NCI-H1930 (cell line): ENCODE results near the gene MAEA.
"Not testable (repeated sequence)": the region's sequence is repeated elsewhere in the genome, so short reads cannot be mapped to it uniquely, and the experiment has no call there.

Source experiments
- DNase-seq, 2 experiments: peaks; one replicate each; lab custom pipeline; 2025; lab: John Stamatoyannopoulos, UW

The MAEA gene

GRCh38 chr4:1335193-1335883, 45.6 kb downstream of the MAEA start:
- DNase-seq = not testable (repeated sequence)

- no peak for DNase-seq
Measured at GRCh38 chr4:1336088-1336491, 46.4 kb downstream of the MAEA start.

GRCh38 chr4:1337376-1337831, 47.7 kb downstream of the MAEA start:
- DNase-seq = no peak

GRCh38 chr4:1337951-1338751, 48.5 kb downstream of the MAEA start:
- DNase-seq = no peak

GRCh38 chr4:1338752-1339414, 49.2 kb downstream of the MAEA start:
- no peak for DNase-seq

- DNase-seq = no peak
Measured at GRCh38 chr4:1339489-1339888, 49.8 kb downstream of the MAEA start.

- no peak for DNase-seq
Measured at GRCh38 chr4:1340181-1340747, 50.6 kb downstream of the MAEA start.

- no peak for DNase-seq
Measured at GRCh38 chr4:1340861-1341260, 51.2 kb downstream of the MAEA start.

GRCh38 chr4:1342003-1342402, 52.3 kb downstream of the MAEA start:
- DNase-seq = no peak

GRCh38 chr4:1344696-1345095, 55.0 kb downstream of the MAEA start:
- no peak for DNase-seq

- peak in 1 of 2 experiments; percentile 38 for DNase-seq
Measured at GRCh38 chr4:1345903-1346780, 56.5 kb downstream of the MAEA start.

- DNase-seq = peak; percentile 99 to 100
Measured at GRCh38 chr4:1346781-1347409, 57.2 kb downstream of the MAEA start, which contains the start of gene UVSSA. UVSSA (plus strand) TSS chr4:1347208; CDS start chr4:1348092, 884 bp downstream.

GRCh38 chr4:1347410-1347864, 57.7 kb downstream of the MAEA start:
- peak in 1 of 2 experiments; percentile 57 for DNase-seq

- no peak for DNase-seq
Measured at GRCh38 chr4:1348014-1348513, 58.4 kb downstream of the MAEA start.

GRCh38 chr4:1348746-1349145, 59.1 kb downstream of the MAEA start:
- DNase-seq = no peak

GRCh38 chr4:1349359-1350168, 59.9 kb downstream of the MAEA start:
- DNase-seq = no peak

- no peak for DNase-seq
Measured at GRCh38 chr4:1350169-1350520, 60.5 kb downstream of the MAEA start.

- peak in 1 of 2 experiments; percentile 74 for DNase-seq
Measured at GRCh38 chr4:1351854-1352566, 62.3 kb downstream of the MAEA start.

GRCh38 chr4:1352567-1352900, 62.8 kb downstream of the MAEA start:
- no peak for DNase-seq
